HEK293 (cell line): ENCODE results near the gene RAB11FIP3.
A peak's percentile ranks its signal among the peaks of the same experiment; 100 is the strongest.

Experiments used
- CTCF ChIA-PET: fragments of 350-600 bp; formaldehyde crosslinking; extraction: SDS; loops from one replicate; lab custom pipeline; 2021; ENCODE audit warnings: antibody characterized with exemption; lab: Yijun Ruan, JAX
- POLR2A ChIA-PET: fragments of 300-600 bp; formaldehyde crosslinking; extraction: SDS; loops from one replicate; lab custom pipeline; 2020; ENCODE audit warnings: antibody characterized with exemption, inconsistent platforms; lab: Yijun Ruan, JAX
- H3K27ac ChIP-seq: fragments of 200-500 bp; sonication (Bioruptor generic); 2 replicates; pipeline ENCODE4 v1.5.1; 2014; ENCODE audit warnings: low read depth, low read length, control low read depth, inconsistent platforms; ENCODE audit errors: extremely low read depth
- H3K36me3 ChIP-seq, 2 experiments: fragments of 200-500 bp in 1 of 2; sonication (Bioruptor generic) in 1 of 2; 1 replicate in 1 of 2; 2 replicates in 1 of 2; pipeline ENCODE4 v1.5.1; 2014 to 2017; ENCODE audit warnings: inconsistent platforms in 2 of 2, low read length in 2 of 2; ENCODE audit not compliant: control insufficient read depth in 2 of 2, insufficient read depth in 1 of 2
- H3K4me1 ChIP-seq: fragments of 200-500 bp; sonication (Bioruptor generic); 2 replicates; pipeline ENCODE4 v1.5.1; 2014; ENCODE audit warnings: mild to moderate bottlenecking, low read length, inconsistent platforms; ENCODE audit not compliant: control insufficient read depth, insufficient read depth
- H3K4me3 ChIP-seq: 2 replicates; pipeline ENCODE4 v1.5.1; 2011; ENCODE audit warnings: low read depth, mild to moderate bottlenecking, control low read depth, low read length, moderate library complexity
- H3K9me3 ChIP-seq: fragments of 200-500 bp; sonication (Bioruptor generic); 2 replicates; pipeline ENCODE4 v1.5.1; 2014; ENCODE audit warnings: low read depth, low read length, inconsistent platforms; ENCODE audit not compliant: control insufficient read depth, insufficient read depth
- ELK4 ChIP-seq: IDR thresholded peaks from 2 replicates; pipeline ENCODE4 v1.6.1; 2011; ENCODE audit warnings: mild to moderate bottlenecking, low read depth, low read length, borderline replicate concordance
- GLIS1 ChIP-seq: fragments of 450-650 bp; formaldehyde crosslinking; IDR thresholded peaks from 2 replicates; pipeline ENCODE4 v1.5.1; 2016; ENCODE audit warnings: missing biosample characterization, missing genetic modification characterization
- HOXC10 ChIP-seq: sonication (generic); formaldehyde crosslinking; IDR thresholded peaks from 2 replicates; pipeline ENCODE4 v1.8.1; 2023; ENCODE audit warnings: mild to moderate bottlenecking, missing genetic modification reagents
- KLF8 ChIP-seq: fragments of 450-650 bp; formaldehyde crosslinking; IDR thresholded peaks from 2 replicates; pipeline ENCODE4 v1.5.1; 2016; ENCODE audit warnings: missing biosample characterization, missing genetic modification characterization
- PATZ1 ChIP-seq: fragments of 450-650 bp; formaldehyde crosslinking; IDR thresholded peaks from 2 replicates; pipeline ENCODE4 v1.5.1; 2016; ENCODE audit warnings: missing biosample characterization, missing genetic modification characterization
- REST ChIP-seq: fragments of 450-650 bp; formaldehyde crosslinking; IDR thresholded peaks from 2 replicates; pipeline ENCODE4 v1.5.1; 2016; ENCODE audit warnings: missing biosample characterization, missing genetic modification characterization
- SP2 ChIP-seq: fragments of 450-650 bp; formaldehyde crosslinking; IDR thresholded peaks from 2 replicates; pipeline ENCODE4 v1.5.1; 2016; ENCODE audit warnings: missing biosample characterization, missing genetic modification characterization
- TCF7L2 ChIP-seq: IDR thresholded peaks from 2 replicates; pipeline ENCODE4 v1.6.1; 2011; ENCODE audit warnings: low read depth, mild to moderate bottlenecking, inconsistent platforms, low read length, moderate library complexity, borderline replicate concordance
- ZBTB10 ChIP-seq: fragments of 450-650 bp; formaldehyde crosslinking; IDR thresholded peaks from 2 replicates; pipeline ENCODE4 v1.5.1; 2016; ENCODE audit warnings: missing biosample characterization, missing genetic modification characterization
- ZBTB17 ChIP-seq: fragments of 450-650 bp; formaldehyde crosslinking; IDR thresholded peaks from 2 replicates; pipeline ENCODE4 v1.5.1; 2016; ENCODE audit warnings: missing biosample characterization, missing genetic modification characterization
- ZBTB21 ChIP-seq: fragments of 450-650 bp; formaldehyde crosslinking; IDR thresholded peaks from 2 replicates; pipeline ENCODE4 v1.5.1; 2017; ENCODE audit warnings: missing biosample characterization, missing genetic modification characterization
- ZBTB8A ChIP-seq: fragments of 450-650 bp; formaldehyde crosslinking; IDR thresholded peaks from 2 replicates; pipeline ENCODE4 v1.5.1; 2016; ENCODE audit warnings: missing biosample characterization, missing genetic modification characterization
- ZEB2 ChIP-seq: fragments of 450-650 bp; formaldehyde crosslinking; IDR thresholded peaks from 2 replicates; pipeline ENCODE4 v1.5.1; 2016; ENCODE audit warnings: missing biosample characterization, missing genetic modification characterization
- ZFHX2 ChIP-seq: fragments of 450-650 bp; formaldehyde crosslinking; conservative IDR thresholded peaks from 2 replicates; pipeline ENCODE4 v1.5.1; 2016; ENCODE audit warnings: missing biosample characterization, missing genetic modification characterization
- ZIC2 ChIP-seq: fragments of 450-650 bp; formaldehyde crosslinking; IDR thresholded peaks from 2 replicates; pipeline ENCODE4 v1.5.1; 2016; ENCODE audit warnings: missing biosample characterization, missing genetic modification characterization
- ZNF112 ChIP-seq: fragments of 450-650 bp; formaldehyde crosslinking; IDR thresholded peaks from 2 replicates; pipeline ENCODE4 v1.5.0; 2017; ENCODE audit warnings: missing biosample characterization, missing genetic modification characterization
- ZNF174 ChIP-seq: fragments of 450-650 bp; formaldehyde crosslinking; IDR thresholded peaks from 2 replicates; pipeline ENCODE4 v1.5.0; 2017; ENCODE audit warnings: missing biosample characterization, mild to moderate bottlenecking, missing genetic modification characterization
- ZNF211 ChIP-seq: fragments of 450-650 bp; formaldehyde crosslinking; IDR thresholded peaks from 2 replicates; pipeline ENCODE4 v1.5.1; 2016; ENCODE audit warnings: low read depth, missing biosample characterization, missing genetic modification characterization
- ZNF26 ChIP-seq: fragments of 450-650 bp; formaldehyde crosslinking; IDR thresholded peaks from 2 replicates; pipeline ENCODE4 v1.5.1; 2016; ENCODE audit warnings: missing biosample characterization, missing genetic modification characterization
- ZNF311 ChIP-seq: fragments of 450-650 bp; formaldehyde crosslinking; IDR thresholded peaks from 2 replicates; pipeline ENCODE4 v1.5.1; 2017; ENCODE audit warnings: missing biosample characterization, missing genetic modification characterization, borderline replicate concordance
- ZNF416 ChIP-seq: fragments of 450-650 bp; formaldehyde crosslinking; IDR thresholded peaks from 2 replicates; pipeline ENCODE4 v1.5.1; 2016; ENCODE audit warnings: missing biosample characterization, missing genetic modification characterization
- ZNF488 ChIP-seq: fragments of 450-650 bp; formaldehyde crosslinking; IDR thresholded peaks from 2 replicates; pipeline ENCODE4 v1.5.1; 2016; ENCODE audit warnings: missing biosample characterization, missing genetic modification characterization
- ZNF544 ChIP-seq: fragments of 450-650 bp; formaldehyde crosslinking; IDR thresholded peaks from 2 replicates; pipeline ENCODE4 v1.5.0; 2017; ENCODE audit warnings: missing biosample characterization, missing genetic modification characterization
- ZNF610 ChIP-seq: fragments of 450-650 bp; formaldehyde crosslinking; IDR thresholded peaks from 2 replicates; pipeline ENCODE4 v1.5.1; 2016; ENCODE audit warnings: missing biosample characterization, missing genetic modification characterization, borderline replicate concordance
- ZNF677 ChIP-seq: fragments of 450-650 bp; IDR thresholded peaks from 2 replicates; pipeline ENCODE4 v1.5.0; 2018; ENCODE audit warnings: missing biosample characterization, mild to moderate bottlenecking, missing genetic modification characterization, moderate library complexity
- ZSCAN30 ChIP-seq: fragments of 450-650 bp; IDR thresholded peaks from 2 replicates; pipeline ENCODE4 v1.5.1; 2018; ENCODE audit warnings: missing biosample characterization, mild to moderate bottlenecking, missing genetic modification characterization, moderate library complexity

Gene RAB11FIP3

GRCh38 chr16:425082-425718, at the start of gene RAB11FIP3:
Gene RAB11FIP3 (plus strand): TSS chr16:425649. CDS start chr16:426007, 358 bp downstream.
- POLR2A ChIA-PET: interaction anchor here (1.0 to 3.0 kb wide), 3 partner anchors 23 to 98 kb away, joined by 3 to 14 read pairs (median 3); partner anchors contain the start of gene DECR2
- Histone ChIP-seq H3K9me3 (no peaks in the 10 kb centered on the region), H3K4me3 (peak within 1 kb of the TSS; percentile 74), H3K27ac (peak within 1 kb of the TSS; percentile 78; the same call in 1 of the 2 replicates), H3K36me3 (peaks cover 4 to 12% of the 10 kb centered on the region in 2 experiments; a peak in 2 of 3 replicates), H3K4me1 (peaks cover 9% of the 10 kb centered on the region)
- CTCF ChIA-PET: interaction anchor here (0.6 to 1.7 kb wide), 4 partner anchors 21 to 70 kb away, joined by 3 to 6 read pairs (median 5); no protein-coding TSS in a partner anchor
- TF ChIP-seq ZNF211 (no peak), ZBTB10 (tag by site-specific recombination) (no peak; the same call in 1 of the 2 replicates), ZNF26 (no peak), ZFHX2 (tag by site-specific recombination) (peak; percentile 93), ZBTB21 (peak; percentile 57; the same call in 1 of the 2 replicates), SP2 (peak; percentile 40), TCF7L2 (no peak), GLIS1 (tag by site-specific recombination) (peak; percentile 34; the same call in 1 of the 2 replicates), ZNF488 (tag by site-specific recombination) (0 out of 2 replicates have a peak, but pooled peaks have one; percentile 10), ZNF311 (tag by site-specific recombination) (no peak), ZNF677 (tag by site-specific recombination) (no peak), ELK4 (no peak), ZEB2 (tag by site-specific recombination) (peak; percentile 84), HOXC10 (CRISPR knock-in tag) (no peak), ZNF610 (tag by site-specific recombination) (0 out of 2 replicates have a peak, but pooled peaks have one; percentile 49), ZNF416 (tag by site-specific recombination) (no peak), ZNF174 (no peak), PATZ1 (tag by site-specific recombination) (peak; percentile 76), KLF8 (tag by site-specific recombination) (peak; percentile 70), ZBTB17 (peak; percentile 59; the same call in 1 of the 2 replicates), ZBTB8A (peak; percentile 89), ZNF544 (no peak), REST (tag by site-specific recombination) (no peak; the same call in 1 of the 2 replicates), ZSCAN30 (tag by site-specific recombination) (peak; percentile 90), ZIC2 (tag by site-specific recombination) (peak; percentile 91), ZNF112 (tag by site-specific recombination) (no peak)
